IPS-11a (cell line): ENCODE data around the gene TIMP1.
A peak's percentile ranks its signal among the peaks of the same experiment; 100 is the strongest.

Experiments
- H3K4me3 ChIP-seq: one replicate; pipeline ENCODE4 v1.5.1; 2013; ENCODE audit warnings: low read depth, low read length, control low read depth

The TIMP1 gene

GRCh38 chrX:47573341-47574075 lies 8.7 kb upstream of the TIMP1 start:
- peak overlapping the region; percentile 50 for H3K4me3 ChIP-seq

GRCh38 chrX:47574076-47574546 lies 8.1 kb upstream of the TIMP1 start:
- H3K4me3 ChIP-seq = peak overlapping the region; percentile 50

GRCh38 chrX:47574547-47575301 lies 7.5 kb upstream of the TIMP1 start:
- H3K4me3 ChIP-seq = peak overlapping the region; percentile 50

- no peak overlapping the region for H3K4me3 ChIP-seq
Observed at GRCh38 chrX:47576021-47576898, 6.0 kb upstream of the TIMP1 start.

GRCh38 chrX:47577424-47577823 lies 4.8 kb upstream of the TIMP1 start:
- H3K4me3 ChIP-seq = no peak overlapping the region

- H3K4me3 ChIP-seq = no peak overlapping the region
Observed at GRCh38 chrX:47577901-47578300, 4.3 kb upstream of the TIMP1 start.

GRCh38 chrX:47578692-47579091 lies 3.5 kb upstream of the TIMP1 start:
- H3K4me3 ChIP-seq = no peak overlapping the region

- H3K4me3 ChIP-seq = no peak overlapping the region
Observed at GRCh38 chrX:47579537-47579936, 2.7 kb upstream of the TIMP1 start.

GRCh38 chrX:47583240-47583861 lies 1.1 kb downstream of the TIMP1 start:
- no peak overlapping the region for H3K4me3 ChIP-seq

- no peak overlapping the region for H3K4me3 ChIP-seq
Observed at GRCh38 chrX:47584714-47585113, 2.5 kb downstream of the TIMP1 start.

- no peak overlapping the region for H3K4me3 ChIP-seq
Observed at GRCh38 chrX:47585273-47585672, 3.0 kb downstream of the TIMP1 start.

- H3K4me3 ChIP-seq = no peak overlapping the region
Observed at GRCh38 chrX:47586043-47586787, 4.0 kb downstream of the TIMP1 start.

GRCh38 chrX:47587091-47587891 lies 5.1 kb downstream of the TIMP1 start:
- H3K4me3 ChIP-seq = no peak overlapping the region

GRCh38 chrX:47587906-47588735 lies 5.9 kb downstream of the TIMP1 start:
- no peak overlapping the region for H3K4me3 ChIP-seq

GRCh38 chrX:47590984-47591383 lies 8.7 kb downstream of the TIMP1 start:
- no peak overlapping the region for H3K4me3 ChIP-seq

- no peak overlapping the region for H3K4me3 ChIP-seq
Observed at GRCh38 chrX:47593522-47593921, 11.3 kb downstream of the TIMP1 start.

GRCh38 chrX:47595716-47596251 lies 13.5 kb downstream of the TIMP1 start:
- H3K4me3 ChIP-seq = no peak overlapping the region

GRCh38 chrX:47596256-47596655 lies 14.0 kb downstream of the TIMP1 start:
- H3K4me3 ChIP-seq = no peak overlapping the region
